Prostate gland (tissue), 1 donor: Measurements from ENCODE around the gene THAP8.

ENCODE experiments used
- POLR2A ChIP-seq: fragments of 450-650 bp; IDR thresholded peaks from one replicate; pipeline ENCODE4 v1.6.1; 2016; ENCODE audit warnings: antibody characterized with exemption, mild to moderate bottlenecking
- POLR2AphosphoS5 ChIP-seq: sonication (generic); formaldehyde crosslinking; IDR thresholded peaks from one replicate; pipeline ENCODE4 v1.6.1; 2017; ENCODE audit warnings: antibody characterized with exemption

- no peak for TF ChIP-seq POLR2AphosphoS5
- no peak for TF ChIP-seq POLR2A
Observed at GRCh38 chr19:36060430-36060829, 6.3 kb upstream of the THAP8 start.
